SU-DHL-6 (cell line): ENCODE results near the gene SEMA6D.

Experiments used
- H2AFZ ChIP-seq: fragments of 200-600 bp; sonication (generic); 2 replicates; pipeline ENCODE4 v1.6.1; 2014; ENCODE audit warnings: low read depth, mild to moderate bottlenecking, moderate library complexity, mixed read lengths, antibody characterized with exemption, low read length; ENCODE audit not compliant: severe bottlenecking
- H3F3A ChIP-seq: fragments of 200-600 bp; shearing (Covaris generic); 2 replicates; pipeline ENCODE4 v1.6.0; 2016; ENCODE audit warnings: antibody characterized with exemption, mild to moderate bottlenecking; ENCODE audit not compliant: insufficient read depth
- H3K27ac ChIP-seq: fragments of 200-600 bp; sonication (generic); 2 replicates; pipeline ENCODE4 v1.5.1; 2016; ENCODE audit warnings: low read depth, mild to moderate bottlenecking, low read length, moderate library complexity, mixed read lengths
- H3K27me3 ChIP-seq: fragments of 200-600 bp; sonication (generic), shearing (Covaris generic); 2 replicates; pipeline ENCODE4 v1.6.0; 2014; ENCODE audit warnings: mild to moderate bottlenecking, low read length
- H3K36me3 ChIP-seq: fragments of 200-600 bp; sonication (generic); 2 replicates; pipeline ENCODE4 v1.6.1; 2014; ENCODE audit warnings: mild to moderate bottlenecking, low read length, mixed read lengths
- H3K4me2 ChIP-seq: fragments of 300-600, 200-600 bp; shearing (Covaris generic), sonication (generic); 2 replicates; pipeline ENCODE4 v1.6.0; 2014; ENCODE audit warnings: low read length, low read depth, mild to moderate bottlenecking; ENCODE audit not compliant: poor library complexity, severe bottlenecking
- H3K4me3 ChIP-seq: fragments of 200-600 bp; sonication (generic); 2 replicates; pipeline ENCODE4 v1.5.1; 2014; ENCODE audit warnings: antibody characterized with exemption, low read length, mild to moderate bottlenecking, mixed read lengths; ENCODE audit not compliant: insufficient read depth, poor library complexity, severe bottlenecking
- H3K79me2 ChIP-seq: fragments of 200-600 bp; sonication (generic); 2 replicates; pipeline ENCODE4 v1.6.1; 2014; ENCODE audit warnings: mild to moderate bottlenecking, low read length, moderate library complexity; ENCODE audit not compliant: insufficient read depth
- H3K9ac ChIP-seq: fragments of 200-600 bp; sonication (generic); 2 replicates; pipeline ENCODE4 v1.7.0; 2014; ENCODE audit warnings: mild to moderate bottlenecking, low read length
- H3K9me2 ChIP-seq: fragments of 200-600 bp; sonication (generic); replicated peaks from 2 replicates; pipeline ENCODE4 v1.6.1; 2014; ENCODE audit warnings: low read length; ENCODE audit not compliant: insufficient read depth
- H3K9me3 ChIP-seq: fragments of 200-600 bp; sonication (generic); 2 replicates; pipeline ENCODE4 v1.6.1; 2014; ENCODE audit warnings: low read length, mixed read lengths; ENCODE audit not compliant: insufficient read depth
- H4K20me1 ChIP-seq: fragments of 200-600 bp; sonication (generic); 2 replicates; pipeline ENCODE4 v1.6.1; 2014; ENCODE audit warnings: low read depth, mild to moderate bottlenecking, antibody characterized with exemption, low read length, moderate library complexity, mixed read lengths
- CTCF ChIP-seq: fragments of 200-600 bp; sonication (generic); IDR thresholded peaks from one replicate; pipeline ENCODE4 v1.5.1; 2017; ENCODE audit warnings: antibody characterized with exemption, mild to moderate bottlenecking, low read length, moderate library complexity; ENCODE audit not compliant: insufficient read depth, poor library complexity, severe bottlenecking
- EZH2phosphoT487 ChIP-seq: fragments of 200-600 bp; sonication (generic), shearing (Covaris generic); conservative IDR thresholded peaks from 2 replicates; pipeline ENCODE4 v1.6.1; 2018; ENCODE audit warnings: mild to moderate bottlenecking, antibody characterized with exemption, low read length, moderate library complexity, mixed read lengths

SEMA6D gene

DNA sequence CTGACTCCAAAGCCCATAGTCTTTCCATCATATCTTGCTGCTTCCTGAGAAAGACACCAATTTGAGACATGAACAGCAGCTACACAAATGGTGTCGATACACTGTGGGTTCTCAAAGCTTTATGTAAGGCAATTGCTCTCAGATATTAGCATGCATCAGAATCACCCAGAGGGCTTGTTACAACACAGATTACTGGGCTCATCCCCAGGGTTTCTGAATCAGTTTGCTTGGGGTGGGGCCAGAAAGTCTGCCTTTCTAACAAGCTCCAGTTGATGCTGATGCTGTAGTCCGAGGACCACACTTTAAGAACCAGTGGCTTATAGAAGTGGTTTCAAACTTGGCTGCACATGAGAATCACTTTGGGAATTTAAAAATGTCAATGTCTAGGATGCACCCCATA lies 86.5 kb downstream of the SEMA6D start:
- no peaks in the 10 kb centered on the region for H3K27me3 ChIP-seq
- no peak for TF ChIP-seq EZH2phosphoT487
- TF ChIP-seq CTCF: no peak
- no peaks in the 10 kb centered on the region for H3F3A ChIP-seq

DNA sequence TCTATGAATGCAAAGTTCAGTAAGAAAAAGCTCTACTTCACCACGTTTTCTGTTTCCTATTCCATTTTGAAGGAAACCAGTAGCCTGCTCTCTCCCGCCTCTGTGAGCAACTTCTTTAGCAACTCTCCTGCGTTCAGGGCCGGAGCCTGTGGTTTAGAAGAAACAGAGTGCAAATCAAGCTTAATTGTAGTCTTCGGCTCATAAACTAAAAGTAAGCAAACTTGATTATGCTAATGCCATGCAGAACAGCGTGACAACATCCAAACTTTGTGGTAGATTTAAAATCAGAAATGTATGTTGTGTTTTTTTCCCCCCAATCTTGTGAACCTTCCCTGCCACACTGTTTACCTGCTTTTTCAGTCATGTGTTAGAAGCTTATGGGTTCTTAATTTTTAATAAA lies 87.4 kb downstream of the SEMA6D start:
- H3K27ac ChIP-seq: no peak overlapping the region
- no peaks in the 10 kb centered on the region for H3K9me2 ChIP-seq
- no peak overlapping the region for H3K9ac ChIP-seq
- no peaks in the 10 kb centered on the region for H3K27me3 ChIP-seq
- H3F3A ChIP-seq: no peaks in the 10 kb centered on the region
- H3K79me2 ChIP-seq: no peaks in the 10 kb centered on the region
- H2AFZ ChIP-seq: no peak overlapping the region
- no peak overlapping the region for H3K4me3 ChIP-seq
- no peak overlapping the region for H3K4me2 ChIP-seq
- no peaks in the 10 kb centered on the region for H3K36me3 ChIP-seq
- H4K20me1 ChIP-seq: no peaks in the 10 kb centered on the region
- no peaks in the 10 kb centered on the region for H3K9me3 ChIP-seq
- TF ChIP-seq EZH2phosphoT487 (no peak), CTCF (no peak)

More for the DNA sequence above, 86.5 kb downstream of the SEMA6D start:
- H3K79me2 ChIP-seq: no peaks in the 10 kb centered on the region
- H3K4me3 ChIP-seq: no peak overlapping the region
- H3K27ac ChIP-seq: no peak overlapping the region
- H3K9me3 ChIP-seq: no peaks in the 10 kb centered on the region
- no peaks in the 10 kb centered on the region for H3K36me3 ChIP-seq
- no peaks in the 10 kb centered on the region for H3K9me2 ChIP-seq
- no peak overlapping the region for H3K4me2 ChIP-seq
- no peak overlapping the region for H2AFZ ChIP-seq
- no peaks in the 10 kb centered on the region for H4K20me1 ChIP-seq
- H3K9ac ChIP-seq: no peak overlapping the region

GRCh38 chr15:47806008-47806407 lies 88.7 kb downstream of the SEMA6D start:
- Histone ChIP-seq H3K36me3 (no peaks in the 10 kb centered on the region), H4K20me1 (no peaks in the 10 kb centered on the region), H3K27ac (no peak overlapping the region), H3K9me2 (no peaks in the 10 kb centered on the region), H3K9ac (no peak overlapping the region), H3K79me2 (no peaks in the 10 kb centered on the region), H3K4me2 (no peak overlapping the region), H3K9me3 (no peaks in the 10 kb centered on the region), H3K4me3 (no peak overlapping the region), H3K27me3 (no peaks in the 10 kb centered on the region), H3F3A (no peaks in the 10 kb centered on the region), H2AFZ (no peak overlapping the region)
- TF ChIP-seq EZH2phosphoT487: no peak
- TF ChIP-seq CTCF: no peak

GRCh38 chr15:47811172-47811571 lies 93.9 kb downstream of the SEMA6D start:
- Histone ChIP-seq H3K4me3 (no peak overlapping the region), H3K9ac (no peak overlapping the region), H4K20me1 (no peaks in the 10 kb centered on the region), H3K27ac (no peak overlapping the region), H2AFZ (no peak overlapping the region), H3F3A (no peaks in the 10 kb centered on the region), H3K36me3 (no peaks in the 10 kb centered on the region), H3K4me2 (no peak overlapping the region), H3K9me2 (no peaks in the 10 kb centered on the region), H3K9me3 (no peaks in the 10 kb centered on the region), H3K79me2 (no peaks in the 10 kb centered on the region), H3K27me3 (no peaks in the 10 kb centered on the region)
- TF ChIP-seq EZH2phosphoT487 (no peak), CTCF (no peak)
